Measurements from ENCODE around the gene AOPEP. TPM values are rescaled to one million over a fixed set of nuclear protein-coding genes. Genes with fewer than 3 reads are reported as not detected.

AOPEP gene
- total and polyA plus RNA-seq, 9 of the 15 experiments (the other 6 are each of a cell fraction or from before 2014, with no cell fraction given): 4.5 to 19.3 (median 13.5) TPM

- no peak for FAIRE-seq
Observed at GRCh38 chr9:95098391-95098921, 372.0 kb downstream of the AOPEP start.

More at GRCh38 chr9:95098391-95098921, 372.0 kb downstream of the AOPEP start:
- ChIA-PET POLR2A (no interaction called here), CTCF (ENCODE audit: low intra/inter-chr PET ratio) (no interaction called here)
- intact Hi-C loops (cut with micrococcal nuclease) (loop anchor here (10.0 kb wide), 1 partner anchor 314 kb away; no protein-coding TSS in a partner anchor), in situ Hi-C loops (cut with MboI) (no loop called here)
- no peak overlapping the region for H3K4me3 ChIP-seq
- no peak overlapping the region for H2AFZ ChIP-seq (ENCODE audit: low read depth, low read length)
- BruUV-seq (replicated peaks): no TSS peak
- no peaks in the 10 kb centered on the region for H3K9me3 ChIP-seq (replicated peaks; ENCODE audit: control insufficient read depth, insufficient read depth, low read depth, low read length)
- H3K4me2 ChIP-seq (ENCODE audit: insufficient read depth, low read length): no peak overlapping the region
- 81% methylated on average over 12 of the region's 12 CpGs for WGBS (ENCODE audit: insufficient coverage, low coverage, missing lambda C conversion rate)
- peaks cover 10% of the 10 kb centered on the region; the same call in 1 of the 3 replicates for H3K36me3 ChIP-seq (ENCODE audit: control insufficient read depth, insufficient read depth, low read length)
- DNase-seq (ENCODE audit: extremely low read depth in 1 of 4, low spot score in 3 of 4) (no peak), ATAC-seq (no peak)
- no peaks in the 10 kb centered on the region for H3K79me2 ChIP-seq (ENCODE audit: control insufficient read depth, insufficient read depth, low read length)
- H4K20me1 ChIP-seq (replicated peaks; ENCODE audit: control insufficient read depth, insufficient read depth, low read length): peaks cover 4% of the 10 kb centered on the region; the same call in 1 of the 2 replicates
- no peaks in the 10 kb centered on the region for H3K27me3 ChIP-seq (ENCODE audit: control insufficient read depth in 2 of 2, insufficient read depth in 2 of 2, low read length in 2 of 2)
- TF ChIP-seq TAL1 (IDR thresholded peaks at IDR 0.05) (no peak), CBFA2T3 (IDR thresholded peaks at IDR 0.05) (no peak), RBM39 (optimal IDR thresholded peaks at IDR 0.05; ENCODE audit: low read depth, low read length) (no peak), HDAC3 (IDR thresholded peaks at IDR 0.05; ENCODE audit: borderline replicate concordance, partially characterized antibody) (no peak), TOE1 (IDR thresholded peaks at IDR 0.05; ENCODE audit: borderline replicate concordance) (no peak), TOE1 (CRISPR knock-in tag; IDR thresholded peaks at IDR 0.05; ENCODE audit: borderline replicate concordance, low read depth) (no peak), ZNF449 (CRISPR knock-in tag; IDR thresholded peaks at IDR 0.05) (no peak), PURB (CRISPR knock-in tag; IDR thresholded peaks at IDR 0.05; ENCODE audit: low read depth) (no peak), CSDE1 (IDR thresholded peaks at IDR 0.05) (no peak)
- peaks cover 0 to 17% of the 10 kb centered on the region in 2 experiments; a peak in 2 of 5 replicates for H3K4me1 ChIP-seq (replicated peaks in 1 of 2; ENCODE audit: control insufficient read depth in 2 of 2, insufficient read depth in 2 of 2, low read length in 2 of 2)
- no peak overlapping the region; a peak in 1 of 4 replicates for H3K9ac ChIP-seq (ENCODE audit: insufficient read depth in 1 of 2, low read depth in 2 of 2, low read length in 2 of 2)
- H3K9me1 ChIP-seq (ENCODE audit: control insufficient read depth, insufficient read depth, low read length): no peaks in the 10 kb centered on the region
- no peak overlapping the region for H3K27ac ChIP-seq (ENCODE audit: extremely low read depth, low read depth, low read length)

Measured in K562 (cell line).